HEK293 (cell line): Measurements from ENCODE around the gene FAM184A.
"Not testable (repeated sequence)": the region's sequence is repeated elsewhere in the genome, so short reads cannot be mapped to it uniquely, and the experiment has no call there.

Experiments
- CTCF ChIA-PET: fragments of 350-600 bp; formaldehyde crosslinking; extraction: SDS; loops from one replicate; lab custom pipeline; 2021; ENCODE audit warnings: antibody characterized with exemption; lab: Yijun Ruan, JAX
- POLR2A ChIA-PET: fragments of 300-600 bp; formaldehyde crosslinking; extraction: SDS; loops from one replicate; lab custom pipeline; 2020; ENCODE audit warnings: antibody characterized with exemption, inconsistent platforms; lab: Yijun Ruan, JAX
- H3K27ac ChIP-seq: fragments of 200-500 bp; sonication (Bioruptor generic); 2 replicates; pipeline ENCODE4 v1.5.1; 2014; ENCODE audit warnings: low read depth, low read length, control low read depth, inconsistent platforms; ENCODE audit errors: extremely low read depth
- H3K36me3 ChIP-seq, 2 experiments: fragments of 200-500 bp in 1 of 2; sonication (Bioruptor generic) in 1 of 2; 1 replicate in 1 of 2; 2 replicates in 1 of 2; pipeline ENCODE4 v1.5.1; 2014 to 2017; ENCODE audit warnings: inconsistent platforms in 2 of 2, low read length in 2 of 2; ENCODE audit not compliant: control insufficient read depth in 2 of 2, insufficient read depth in 1 of 2
- H3K4me1 ChIP-seq: fragments of 200-500 bp; sonication (Bioruptor generic); 2 replicates; pipeline ENCODE4 v1.5.1; 2014; ENCODE audit warnings: mild to moderate bottlenecking, low read length, inconsistent platforms; ENCODE audit not compliant: control insufficient read depth, insufficient read depth
- H3K4me3 ChIP-seq: 2 replicates; pipeline ENCODE4 v1.5.1; 2011; ENCODE audit warnings: low read depth, mild to moderate bottlenecking, control low read depth, low read length, moderate library complexity
- H3K9me3 ChIP-seq: fragments of 200-500 bp; sonication (Bioruptor generic); 2 replicates; pipeline ENCODE4 v1.5.1; 2014; ENCODE audit warnings: low read depth, low read length, inconsistent platforms; ENCODE audit not compliant: control insufficient read depth, insufficient read depth
- ATF2 ChIP-seq: fragments of 450-650 bp; formaldehyde crosslinking; IDR thresholded peaks from 2 replicates; pipeline ENCODE4 v1.5.1; 2016; ENCODE audit warnings: missing biosample characterization, missing genetic modification characterization, low read depth
- BCL6B ChIP-seq: fragments of 450-650 bp; formaldehyde crosslinking; IDR thresholded peaks from 2 replicates; pipeline ENCODE4 v1.5.1; 2017; ENCODE audit warnings: missing biosample characterization, missing genetic modification characterization
- GLI2 ChIP-seq: fragments of 450-650 bp; formaldehyde crosslinking; IDR thresholded peaks from 2 replicates; pipeline ENCODE4; 2017; ENCODE audit warnings: missing biosample characterization, missing genetic modification characterization, low read depth, borderline replicate concordance
- ZNF211 ChIP-seq: fragments of 450-650 bp; formaldehyde crosslinking; IDR thresholded peaks from 2 replicates; pipeline ENCODE4 v1.5.1; 2016; ENCODE audit warnings: low read depth, missing biosample characterization, missing genetic modification characterization
- ZNF37A ChIP-seq: fragments of 450-650 bp; IDR thresholded peaks from 2 replicates; pipeline ENCODE4 v1.5.1; 2018; ENCODE audit warnings: missing biosample characterization, missing genetic modification characterization
- ZNF423 ChIP-seq: fragments of 450-650 bp; formaldehyde crosslinking; IDR thresholded peaks from 2 replicates; pipeline ENCODE4 v1.5.1; 2016; ENCODE audit warnings: missing biosample characterization, missing genetic modification characterization
- ZNF600 ChIP-seq: fragments of 450-650 bp; formaldehyde crosslinking; IDR thresholded peaks from 2 replicates; pipeline ENCODE4 v1.5.1; 2016; ENCODE audit warnings: missing biosample characterization, missing genetic modification characterization
- ZNF645 ChIP-seq: fragments of 450-650 bp; formaldehyde crosslinking; IDR thresholded peaks from 2 replicates; pipeline ENCODE4; 2016; ENCODE audit warnings: missing biosample characterization, missing genetic modification characterization
- TF ChIP-seq, protein P1 (sequence below): fragments of 450-650 bp; formaldehyde crosslinking; IDR thresholded peaks from 2 replicates; pipeline ENCODE4 v1.5.1; 2016; ENCODE audit warnings: missing biosample characterization, missing genetic modification characterization
- TF ChIP-seq, protein P2 (sequence below): fragments of 450-650 bp; formaldehyde crosslinking; IDR thresholded peaks from 2 replicates; pipeline ENCODE4 v1.5.1; 2016; ENCODE audit warnings: missing biosample characterization, missing genetic modification characterization, borderline replicate concordance

The FAM184A gene

GRCh38 chr6:119022796-119023195 is 55.7 kb downstream of the FAM184A start (continued):
- no peak for TF ChIP-seq ATF2 (tag by site-specific recombination)

DNA sequence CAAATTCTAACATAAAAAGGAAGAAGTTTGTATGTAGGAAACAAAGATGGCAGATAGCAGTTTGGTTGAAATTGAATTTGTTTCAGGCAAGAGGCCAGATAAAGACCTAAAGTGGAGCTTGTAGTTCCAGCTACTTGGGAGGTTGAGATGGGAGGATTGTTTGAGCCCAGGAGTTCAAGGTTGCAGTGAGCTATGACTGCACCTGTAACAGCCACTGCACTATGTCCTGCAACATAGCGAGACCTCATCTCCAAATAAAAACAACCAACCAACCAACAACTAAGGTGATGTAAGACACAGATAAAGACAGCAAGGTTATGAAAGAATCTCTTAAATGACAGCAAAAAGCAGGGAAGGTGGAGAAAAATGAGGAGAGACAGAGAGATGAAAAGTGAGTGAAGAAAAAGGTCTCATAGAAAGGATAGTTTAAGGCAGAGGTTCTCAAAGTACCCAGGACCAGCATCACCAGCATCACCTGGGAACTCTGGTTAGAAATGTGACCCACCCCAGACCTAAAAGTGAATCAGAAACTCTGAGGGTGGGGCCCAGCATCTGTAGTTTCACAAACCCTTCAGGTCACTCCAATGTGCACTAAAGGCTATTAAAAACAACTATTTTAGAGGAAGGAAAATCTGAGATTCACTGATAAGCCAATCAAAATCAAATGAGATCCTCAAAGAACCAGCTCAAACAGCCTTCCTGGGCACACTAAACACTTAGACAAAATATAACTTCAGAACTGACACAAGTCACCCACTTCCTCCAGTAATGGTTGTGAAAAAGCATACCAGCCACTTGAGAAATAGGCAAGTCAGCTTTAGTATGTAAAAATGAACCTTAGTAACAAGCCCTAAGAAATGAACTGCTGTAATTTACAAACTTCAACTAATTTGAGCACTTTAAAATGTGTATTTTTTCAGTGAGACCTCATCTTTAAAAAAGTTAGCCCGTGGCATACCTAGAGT is 57.6 kb downstream of the FAM184A start:
- Histone ChIP-seq H3K27ac (no peak overlapping the region), H3K36me3 (peaks cover 10 to 44% of the 10 kb centered on the region in 2 experiments; a peak in 2 of 3 replicates), H3K9me3 (no peaks in the 10 kb centered on the region), H3K4me3 (no peak overlapping the region), H3K4me1 (no peaks in the 10 kb centered on the region)
- CTCF ChIA-PET = interaction anchor here (0.7 kb wide), 1 partner anchor 612 kb away, joined by 4 read pairs; no protein-coding TSS in a partner anchor
- TF ChIP-seq, protein P1, sequence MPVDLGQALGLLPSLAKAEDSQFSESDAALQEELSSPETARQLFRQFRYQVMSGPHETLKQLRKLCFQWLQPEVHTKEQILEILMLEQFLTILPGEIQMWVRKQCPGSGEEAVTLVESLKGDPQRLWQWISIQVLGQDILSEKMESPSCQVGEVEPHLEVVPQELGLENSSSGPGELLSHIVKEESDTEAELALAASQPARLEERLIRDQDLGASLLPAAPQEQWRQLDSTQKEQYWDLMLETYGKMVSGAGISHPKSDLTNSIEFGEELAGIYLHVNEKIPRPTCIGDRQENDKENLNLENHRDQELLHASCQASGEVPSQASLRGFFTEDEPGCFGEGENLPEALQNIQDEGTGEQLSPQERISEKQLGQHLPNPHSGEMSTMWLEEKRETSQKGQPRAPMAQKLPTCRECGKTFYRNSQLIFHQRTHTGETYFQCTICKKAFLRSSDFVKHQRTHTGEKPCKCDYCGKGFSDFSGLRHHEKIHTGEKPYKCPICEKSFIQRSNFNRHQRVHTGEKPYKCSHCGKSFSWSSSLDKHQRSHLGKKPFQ (tag by site-specific recombination) = no peak
- TF ChIP-seq, protein P2, sequence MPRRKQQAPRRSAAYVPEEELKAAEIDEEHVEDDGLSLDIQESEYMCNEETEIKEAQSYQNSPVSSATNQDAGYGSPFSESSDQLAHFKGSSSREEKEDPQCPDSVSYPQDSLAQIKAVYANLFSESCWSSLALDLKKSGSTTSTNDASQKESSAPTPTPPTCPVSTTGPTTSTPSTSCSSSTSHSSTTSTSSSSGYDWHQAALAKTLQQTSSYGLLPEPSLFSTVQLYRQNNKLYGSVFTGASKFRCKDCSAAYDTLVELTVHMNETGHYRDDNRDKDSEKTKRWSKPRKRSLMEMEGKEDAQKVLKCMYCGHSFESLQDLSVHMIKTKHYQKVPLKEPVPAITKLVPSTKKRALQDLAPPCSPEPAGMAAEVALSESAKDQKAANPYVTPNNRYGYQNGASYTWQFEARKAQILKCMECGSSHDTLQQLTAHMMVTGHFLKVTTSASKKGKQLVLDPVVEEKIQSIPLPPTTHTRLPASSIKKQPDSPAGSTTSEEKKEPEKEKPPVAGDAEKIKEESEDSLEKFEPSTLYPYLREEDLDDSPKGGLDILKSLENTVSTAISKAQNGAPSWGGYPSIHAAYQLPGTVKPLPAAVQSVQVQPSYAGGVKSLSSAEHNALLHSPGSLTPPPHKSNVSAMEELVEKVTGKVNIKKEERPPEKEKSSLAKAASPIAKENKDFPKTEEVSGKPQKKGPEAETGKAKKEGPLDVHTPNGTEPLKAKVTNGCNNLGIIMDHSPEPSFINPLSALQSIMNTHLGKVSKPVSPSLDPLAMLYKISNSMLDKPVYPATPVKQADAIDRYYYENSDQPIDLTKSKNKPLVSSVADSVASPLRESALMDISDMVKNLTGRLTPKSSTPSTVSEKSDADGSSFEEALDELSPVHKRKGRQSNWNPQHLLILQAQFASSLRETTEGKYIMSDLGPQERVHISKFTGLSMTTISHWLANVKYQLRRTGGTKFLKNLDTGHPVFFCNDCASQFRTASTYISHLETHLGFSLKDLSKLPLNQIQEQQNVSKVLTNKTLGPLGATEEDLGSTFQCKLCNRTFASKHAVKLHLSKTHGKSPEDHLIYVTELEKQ (tag by site-specific recombination) = no peak
- TF ChIP-seq ZNF423 = no peak
- TF ChIP-seq ATF2 (tag by site-specific recombination) = no peak
- no peak for TF ChIP-seq ZNF645
- no peak for TF ChIP-seq ZNF600 (tag by site-specific recombination)
- no peak for TF ChIP-seq BCL6B
- TF ChIP-seq GLI2 (tag by site-specific recombination) = no peak
- TF ChIP-seq ZNF211 (tag by site-specific recombination) = no peak
- TF ChIP-seq ZNF37A (tag by site-specific recombination) = no peak
- POLR2A ChIA-PET = no interaction called here

DNA sequence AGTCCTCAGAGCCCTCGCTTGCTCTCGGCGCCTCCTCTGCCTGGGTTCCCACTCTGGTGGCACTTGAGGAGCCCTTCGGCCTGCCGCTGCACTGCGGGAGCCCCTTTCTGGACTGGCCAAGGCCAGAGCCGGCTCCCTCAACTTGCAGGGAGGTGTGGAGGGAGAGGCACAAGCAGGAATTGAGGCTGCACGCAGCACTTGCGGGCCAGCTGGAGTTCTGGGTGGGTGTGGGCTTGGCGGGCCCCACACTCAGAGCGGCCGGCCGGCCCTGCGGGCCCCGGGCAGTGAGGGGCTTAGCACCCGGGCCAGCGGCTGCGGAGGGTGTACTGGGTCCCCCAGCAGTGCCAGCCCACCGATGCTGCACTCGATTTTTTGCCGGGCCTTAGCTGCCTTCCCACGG is 63.3 kb downstream of the FAM184A start:
- H3K9me3 ChIP-seq, CTCF ChIA-PET, H3K4me1 ChIP-seq, POLR2A ChIA-PET, H3K27ac ChIP-seq, H3K4me3 ChIP-seq: not testable (repeated sequence)
- H3K36me3 ChIP-seq = peaks cover 4 to 51% of the 10 kb centered on the region in 2 experiments; a peak in 1 of 3 replicates
